ENCODE measurements around the gene TAL1. TPM values are rescaled to one million over a fixed set of nuclear protein-coding genes. Genes with fewer than 3 reads are reported as not detected.

Gene TAL1
- total and polyA plus RNA-seq, 2 donors (not counting 1 experiment from before 2014, with no cell fraction given): 0.01 TPM; not detected in 1

DNA sequence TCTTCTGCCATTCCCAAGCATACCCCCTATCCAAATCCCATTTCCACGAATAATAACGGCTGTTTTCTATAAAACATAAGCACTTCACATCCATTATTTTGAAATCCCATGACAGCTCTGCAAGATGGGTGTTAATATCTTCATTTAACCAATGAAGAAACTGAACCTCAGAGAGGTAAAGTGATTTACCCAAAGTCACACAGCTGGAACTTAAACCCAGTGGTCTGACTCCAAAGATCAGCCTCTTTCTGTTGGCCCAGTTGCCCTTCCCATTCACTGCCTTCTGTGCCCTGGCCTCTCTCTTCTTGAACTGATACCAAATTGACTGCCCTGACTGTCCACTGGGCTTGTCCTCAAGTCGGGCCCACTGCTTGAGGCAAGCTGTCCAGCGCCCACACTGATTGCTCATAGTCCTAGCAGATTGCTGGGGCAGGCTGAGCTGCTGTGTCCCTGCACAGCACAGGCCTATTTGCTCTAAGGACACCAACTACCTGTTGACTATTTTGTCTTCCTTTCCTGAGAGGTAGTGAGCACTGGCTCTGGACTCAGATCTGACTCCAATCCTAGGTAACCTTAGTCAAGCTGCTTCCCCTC is 19.3 kb downstream of the TAL1 start:
- no peak overlapping the region for H3K4me2 ChIP-seq (ENCODE audit: extremely low read depth, insufficient read depth, low read length)
- H3K36me3 ChIP-seq (ENCODE audit: control insufficient read depth, insufficient read depth, low read length): no peaks in the 10 kb centered on the region
- H3K4me1 ChIP-seq (ENCODE audit: control insufficient read depth, extremely low read depth, insufficient read depth, low read length): no peaks in the 10 kb centered on the region
- no peak overlapping the region for H3K27ac ChIP-seq (ENCODE audit: insufficient read depth, low read length)
- H3K27me3 ChIP-seq (ENCODE audit: control insufficient read depth, insufficient read depth, low read length): no peaks in the 10 kb centered on the region
- H4K20me1 ChIP-seq (ENCODE audit: control insufficient read depth, extremely low read depth, insufficient read depth, low read length): no peaks in the 10 kb centered on the region
- H3K9ac ChIP-seq (ENCODE audit: insufficient read depth, low read length): no peak overlapping the region
- no peak overlapping the region for H2AFZ ChIP-seq (ENCODE audit: low read length)
- H3K9me3 ChIP-seq (ENCODE audit: control insufficient read depth, insufficient read depth, low read depth, low read length): no peaks in the 10 kb centered on the region
- TF ChIP-seq EZH2 (IDR thresholded peaks at IDR 0.05; ENCODE audit: low read length, missing control alignments): no peak
- TF ChIP-seq, protein P1, sequence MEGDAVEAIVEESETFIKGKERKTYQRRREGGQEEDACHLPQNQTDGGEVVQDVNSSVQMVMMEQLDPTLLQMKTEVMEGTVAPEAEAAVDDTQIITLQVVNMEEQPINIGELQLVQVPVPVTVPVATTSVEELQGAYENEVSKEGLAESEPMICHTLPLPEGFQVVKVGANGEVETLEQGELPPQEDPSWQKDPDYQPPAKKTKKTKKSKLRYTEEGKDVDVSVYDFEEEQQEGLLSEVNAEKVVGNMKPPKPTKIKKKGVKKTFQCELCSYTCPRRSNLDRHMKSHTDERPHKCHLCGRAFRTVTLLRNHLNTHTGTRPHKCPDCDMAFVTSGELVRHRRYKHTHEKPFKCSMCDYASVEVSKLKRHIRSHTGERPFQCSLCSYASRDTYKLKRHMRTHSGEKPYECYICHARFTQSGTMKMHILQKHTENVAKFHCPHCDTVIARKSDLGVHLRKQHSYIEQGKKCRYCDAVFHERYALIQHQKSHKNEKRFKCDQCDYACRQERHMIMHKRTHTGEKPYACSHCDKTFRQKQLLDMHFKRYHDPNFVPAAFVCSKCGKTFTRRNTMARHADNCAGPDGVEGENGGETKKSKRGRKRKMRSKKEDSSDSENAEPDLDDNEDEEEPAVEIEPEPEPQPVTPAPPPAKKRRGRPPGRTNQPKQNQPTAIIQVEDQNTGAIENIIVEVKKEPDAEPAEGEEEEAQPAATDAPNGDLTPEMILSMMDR (conservative IDR thresholded peaks at IDR 0.05 in 1 of 2, IDR thresholded peaks at IDR 0.05 in 1 of 2; ENCODE audit: low read depth in 1 of 2, low read length in 2 of 2): no peak
- no peak for DNase-seq (ENCODE audit: low read depth in 2 of 2)
- H3K79me2 ChIP-seq (ENCODE audit: control insufficient read depth, insufficient read depth, low read length): no peaks in the 10 kb centered on the region
- H3K4me3 ChIP-seq (replicated peaks in 1 of 4; ENCODE audit: control extremely low read depth in 1 of 4, insufficient read depth in 1 of 4, low read depth in 3 of 4, low read length in 4 of 4): no peak overlapping the region

DNA sequence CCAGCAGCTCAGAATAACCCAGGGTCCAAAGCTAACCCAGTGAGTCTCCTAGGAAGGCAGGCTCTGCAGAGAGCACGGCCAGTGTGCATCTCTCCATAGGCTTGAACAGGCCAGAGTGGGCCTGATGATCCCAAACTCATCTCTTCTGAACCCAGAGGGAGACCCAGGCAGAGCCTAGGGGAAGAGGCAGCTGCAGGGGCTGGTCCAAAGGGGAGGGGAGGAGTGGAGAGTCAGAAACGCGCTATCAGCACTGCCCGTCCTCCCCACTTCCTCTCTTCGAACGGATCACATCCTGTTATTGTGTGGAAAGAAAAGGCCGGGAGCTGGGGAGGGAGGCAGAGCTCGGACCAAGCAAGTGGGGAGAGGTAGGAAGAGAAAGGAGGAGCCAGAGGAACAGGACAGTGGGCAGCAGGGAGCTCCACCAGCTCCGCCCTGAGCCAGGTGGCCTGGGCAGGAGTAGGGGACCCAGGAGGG is 20.2 kb downstream of the TAL1 start:
- Histone ChIP-seq H3K4me1 (ENCODE audit: control insufficient read depth, extremely low read depth, insufficient read depth, low read length) (no peaks in the 10 kb centered on the region), H3K9me3 (ENCODE audit: control insufficient read depth, insufficient read depth, low read depth, low read length) (no peaks in the 10 kb centered on the region), H3K36me3 (ENCODE audit: control insufficient read depth, insufficient read depth, low read length) (no peaks in the 10 kb centered on the region), H4K20me1 (ENCODE audit: control insufficient read depth, extremely low read depth, insufficient read depth, low read length) (no peaks in the 10 kb centered on the region), H3K27ac (ENCODE audit: insufficient read depth, low read length) (no peak overlapping the region), H3K4me3 (replicated peaks in 1 of 4; ENCODE audit: control extremely low read depth in 1 of 4, insufficient read depth in 1 of 4, low read depth in 3 of 4, low read length in 4 of 4) (no peak overlapping the region), H3K4me2 (ENCODE audit: extremely low read depth, insufficient read depth, low read length) (no peak overlapping the region), H3K27me3 (ENCODE audit: control insufficient read depth, insufficient read depth, low read length) (no peaks in the 10 kb centered on the region), H3K9ac (ENCODE audit: insufficient read depth, low read length) (no peak overlapping the region), H3K79me2 (ENCODE audit: control insufficient read depth, insufficient read depth, low read length) (no peaks in the 10 kb centered on the region), H2AFZ (ENCODE audit: low read length) (no peak overlapping the region)
- DNase-seq (ENCODE audit: low read depth in 2 of 2): no peak
- no peak for TF ChIP-seq EZH2 (IDR thresholded peaks at IDR 0.05; ENCODE audit: low read length, missing control alignments)
- TF ChIP-seq, protein P1 (conservative IDR thresholded peaks at IDR 0.05 in 1 of 2, IDR thresholded peaks at IDR 0.05 in 1 of 2; ENCODE audit: low read depth in 1 of 2, low read length in 2 of 2): no peak

DNA sequence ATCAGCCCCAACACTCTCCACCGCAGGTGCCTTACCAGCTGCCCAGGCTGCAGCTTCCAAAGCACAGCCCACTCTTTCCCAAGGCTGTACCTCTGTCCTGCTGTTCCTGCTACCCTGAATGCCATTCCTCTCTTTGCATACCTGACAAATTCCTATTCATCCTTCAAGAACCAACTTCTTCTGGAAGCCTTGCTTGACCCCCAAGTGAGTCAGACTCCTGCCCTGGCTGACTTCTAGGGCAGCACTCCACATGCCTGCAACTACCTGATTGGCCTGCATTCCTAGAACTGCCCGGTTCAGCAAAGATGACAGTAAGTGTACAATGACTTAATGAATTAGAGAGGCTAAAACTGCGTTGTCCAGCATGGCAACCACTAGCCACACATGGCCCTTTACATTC is 21.4 kb downstream of the TAL1 start:
- no peaks in the 10 kb centered on the region for H3K4me1 ChIP-seq (ENCODE audit: control insufficient read depth, extremely low read depth, insufficient read depth, low read length)
- H3K4me2 ChIP-seq (ENCODE audit: extremely low read depth, insufficient read depth, low read length): no peak overlapping the region
- H3K9ac ChIP-seq (ENCODE audit: insufficient read depth, low read length): no peak overlapping the region
- H2AFZ ChIP-seq (ENCODE audit: low read length): no peak overlapping the region
- no peak for DNase-seq (ENCODE audit: low read depth in 2 of 2)
- H4K20me1 ChIP-seq (ENCODE audit: control insufficient read depth, extremely low read depth, insufficient read depth, low read length): no peaks in the 10 kb centered on the region
- H3K27ac ChIP-seq (ENCODE audit: insufficient read depth, low read length): no peak overlapping the region
- H3K27me3 ChIP-seq (ENCODE audit: control insufficient read depth, insufficient read depth, low read length): no peaks in the 10 kb centered on the region
- no peak overlapping the region for H3K4me3 ChIP-seq (replicated peaks in 1 of 4; ENCODE audit: control extremely low read depth in 1 of 4, insufficient read depth in 1 of 4, low read depth in 3 of 4, low read length in 4 of 4)
- TF ChIP-seq EZH2 (IDR thresholded peaks at IDR 0.05; ENCODE audit: low read length, missing control alignments): no peak
- TF ChIP-seq, protein P1 (conservative IDR thresholded peaks at IDR 0.05 in 1 of 2, IDR thresholded peaks at IDR 0.05 in 1 of 2; ENCODE audit: low read depth in 1 of 2, low read length in 2 of 2): no peak
- no peaks in the 10 kb centered on the region for H3K79me2 ChIP-seq (ENCODE audit: control insufficient read depth, insufficient read depth, low read length)
- H3K9me3 ChIP-seq (ENCODE audit: control insufficient read depth, insufficient read depth, low read depth, low read length): no peaks in the 10 kb centered on the region
- H3K36me3 ChIP-seq (ENCODE audit: control insufficient read depth, insufficient read depth, low read length): no peaks in the 10 kb centered on the region

Measured in fibroblast of lung (primary cell).